Effector memory CD8-positive, alpha-beta T cell (primary cell): ENCODE data around the gene ABLIM2.

Experiments used
- ATAC-seq: fragments of 150-1000 bp; cut with Tn5 transposase; replicated peaks from 2 replicates; pipeline ENCODE4 v1.10.0; 2021; ENCODE audit warnings: mild to moderate bottlenecking, moderate library complexity
- DNase-seq, 3 experiments: peaks; one replicate each; pipeline ENCODE4 v3.0.0; 2021
- H3K27ac Mint-ChIP-seq, 2 donors: one replicate each; pipeline ENCODE4 v1.8.0; 2022; ENCODE audit warnings: mild to moderate bottlenecking in 2 of 2, mixed read lengths in 2 of 2, moderate library complexity in 2 of 2
- H3K27me3 Mint-ChIP-seq, 2 donors: one replicate each; pipeline ENCODE4 v1.8.0; 2022; ENCODE audit warnings: mixed read lengths in 2 of 2
- H3K36me3 Mint-ChIP-seq: one replicate; pipeline ENCODE4 v1.8.0; 2022; ENCODE audit warnings: mild to moderate bottlenecking, moderate library complexity, mixed read lengths; ENCODE audit not compliant: insufficient read depth
- H3K4me1 Mint-ChIP-seq, 2 donors: one replicate each; pipeline ENCODE4 v1.8.0; 2022; ENCODE audit warnings: low read depth in 2 of 2, mixed read lengths in 2 of 2
- H3K4me3 Mint-ChIP-seq, 2 donors: one replicate each; pipeline ENCODE4 v1.8.0; 2022; ENCODE audit warnings: mild to moderate bottlenecking in 2 of 2, mixed read lengths in 2 of 2, moderate library complexity in 2 of 2
- H3K9me3 Mint-ChIP-seq, 2 donors: one replicate each; pipeline ENCODE4 v1.8.0; 2022; ENCODE audit warnings: mixed read lengths in 2 of 2

The ABLIM2 gene

GRCh38 chr4:8097721-8098345 is 60.8 kb downstream of the ABLIM2 start:
- H3K9me3 Mint-ChIP-seq, result peaks cover 8 to 12% of the 10 kb centered on the region in 2 donors
- ATAC-seq (no peak), DNase-seq (no peak)
- H3K27me3 Mint-ChIP-seq, result no peaks in the 10 kb centered on the region
- no peak overlapping the region for H3K27ac Mint-ChIP-seq
- no peak overlapping the region for H3K4me3 Mint-ChIP-seq
- peaks cover 0 to 6% of the 10 kb centered on the region in 2 donors for H3K4me1 Mint-ChIP-seq
- peaks cover 6% of the 10 kb centered on the region for H3K36me3 Mint-ChIP-seq

- peaks cover 0 to 4% of the 10 kb centered on the region in 2 donors for H3K4me1 Mint-ChIP-seq
- no peaks in the 10 kb centered on the region for H3K27me3 Mint-ChIP-seq
- no peak overlapping the region for H3K27ac Mint-ChIP-seq
- no peak overlapping the region for H3K4me3 Mint-ChIP-seq
- DNase-seq (no peak), ATAC-seq (no peak)
- H3K36me3 Mint-ChIP-seq, result peaks cover 6% of the 10 kb centered on the region
- peaks cover 8 to 12% of the 10 kb centered on the region in 2 donors for H3K9me3 Mint-ChIP-seq
Measured at GRCh38 chr4:8097141-8097541, 61.5 kb downstream of the ABLIM2 start.

DNA sequence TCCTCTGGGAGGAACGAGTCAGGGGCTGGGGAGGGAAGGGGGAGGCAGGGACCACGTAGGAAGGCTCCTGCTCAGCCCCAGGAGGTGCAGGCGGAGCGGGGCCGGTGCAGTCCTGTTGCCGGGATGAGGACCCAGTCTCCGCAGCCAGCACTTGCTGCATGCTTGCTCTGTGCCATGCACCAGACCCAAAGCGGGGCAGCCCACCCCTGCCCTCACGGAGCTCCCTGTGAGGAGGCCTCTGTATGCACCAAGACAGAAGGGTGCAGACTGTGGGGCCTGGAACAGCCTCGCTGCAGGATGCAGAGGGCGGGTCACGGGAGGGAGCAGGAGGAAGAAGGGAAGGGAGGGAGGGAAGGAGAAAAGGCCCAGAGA is 61.9 kb downstream of the ABLIM2 start:
- H3K4me3 Mint-ChIP-seq, result no peak overlapping the region

GRCh38 chr4:8095956-8096689 is 62.5 kb downstream of the ABLIM2 start:
- ATAC-seq (no peak), DNase-seq (no peak)
- H3K36me3 Mint-ChIP-seq, result peaks cover 6% of the 10 kb centered on the region
- no peaks in the 10 kb centered on the region for H3K27me3 Mint-ChIP-seq
- H3K4me1 Mint-ChIP-seq, result peaks cover 0 to 3% of the 10 kb centered on the region in 2 donors
- no peak overlapping the region for H3K4me3 Mint-ChIP-seq
- H3K27ac Mint-ChIP-seq, result no peak overlapping the region
- peaks cover 8 to 12% of the 10 kb centered on the region in 2 donors for H3K9me3 Mint-ChIP-seq

More for the DNA sequence above, 61.9 kb downstream of the ABLIM2 start:
- Mint-ChIP-seq H3K9me3 (peaks cover 8 to 12% of the 10 kb centered on the region in 2 donors), H3K4me1 (peaks cover 0 to 3% of the 10 kb centered on the region in 2 donors), H3K36me3 (peaks cover 6% of the 10 kb centered on the region), H3K27me3 (no peaks in the 10 kb centered on the region), H3K27ac (no peak overlapping the region)
- DNase-seq, result no peak
- ATAC-seq, result no peak

DNA sequence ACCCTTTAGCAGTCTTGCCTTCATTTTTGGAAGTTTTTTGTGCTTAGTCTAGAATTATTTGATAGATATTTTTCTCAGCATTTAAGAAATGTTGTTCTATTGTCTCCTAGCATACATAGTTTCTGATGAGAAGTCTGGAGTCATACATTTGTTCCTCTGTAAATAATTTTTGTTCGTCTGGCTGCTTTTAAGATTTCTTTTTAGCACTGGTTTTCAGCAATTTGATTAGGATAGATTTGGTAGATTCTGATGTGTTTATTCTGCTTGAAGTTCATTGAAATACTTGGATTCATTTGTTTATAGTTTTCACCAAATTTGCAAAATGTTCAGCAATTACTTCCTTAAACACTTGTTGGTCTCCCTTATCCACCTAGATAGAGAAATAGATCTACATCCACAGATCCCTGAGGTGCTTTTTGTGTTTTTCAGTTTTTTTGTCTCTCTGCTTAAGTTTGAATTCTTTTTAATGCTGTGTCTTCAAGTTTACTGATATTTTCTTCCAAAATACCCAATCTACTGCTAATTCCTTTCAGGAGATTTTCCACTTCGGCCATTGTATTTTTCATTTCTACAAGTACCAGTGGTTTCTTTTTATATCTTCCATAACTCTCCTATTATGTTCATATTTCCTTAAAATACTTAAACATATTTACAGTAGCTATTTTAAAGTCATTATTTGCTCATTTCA is 64.9 kb downstream of the ABLIM2 start:
- H3K36me3 Mint-ChIP-seq, result peaks cover 6% of the 10 kb centered on the region
- no peak overlapping the region for H3K4me3 Mint-ChIP-seq

DNA sequence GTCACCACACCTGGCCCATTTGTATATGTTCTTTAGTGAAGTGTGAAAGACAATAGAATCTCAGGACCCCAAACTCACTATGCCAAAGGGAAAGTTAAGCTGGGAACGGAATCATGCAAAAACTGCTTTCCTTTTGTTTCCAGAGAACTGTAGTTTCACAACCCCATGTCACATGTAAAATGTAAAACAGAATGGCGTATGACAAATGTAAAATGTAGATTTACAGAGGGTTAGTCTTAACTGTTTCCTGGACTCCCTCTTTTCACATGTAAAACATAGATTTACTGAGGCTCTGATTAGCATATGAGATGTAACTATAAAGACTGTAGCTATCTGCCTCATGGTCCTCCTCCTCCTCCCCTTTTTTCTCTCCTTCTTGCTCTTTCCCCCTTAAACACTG is 66.3 kb downstream of the ABLIM2 start:
- H3K27ac Mint-ChIP-seq, result no peak overlapping the region
- peaks cover 3% of the 10 kb centered on the region for H3K36me3 Mint-ChIP-seq
- ATAC-seq (no peak), DNase-seq (no peak)
- H3K4me1 Mint-ChIP-seq, result peaks cover 0 to 2% of the 10 kb centered on the region in 2 donors
- H3K27me3 Mint-ChIP-seq, result no peaks in the 10 kb centered on the region
- H3K4me3 Mint-ChIP-seq, result no peak overlapping the region
- peaks cover 8 to 12% of the 10 kb centered on the region in 2 donors for H3K9me3 Mint-ChIP-seq

More for the DNA sequence above, 64.9 kb downstream of the ABLIM2 start:
- no peak overlapping the region for H3K27ac Mint-ChIP-seq
- ATAC-seq (no peak), DNase-seq (no peak)
- H3K4me1 Mint-ChIP-seq, result peaks cover 0 to 2% of the 10 kb centered on the region in 2 donors
- H3K27me3 Mint-ChIP-seq, result no peaks in the 10 kb centered on the region
- peaks cover 8 to 12% of the 10 kb centered on the region in 2 donors for H3K9me3 Mint-ChIP-seq

DNA sequence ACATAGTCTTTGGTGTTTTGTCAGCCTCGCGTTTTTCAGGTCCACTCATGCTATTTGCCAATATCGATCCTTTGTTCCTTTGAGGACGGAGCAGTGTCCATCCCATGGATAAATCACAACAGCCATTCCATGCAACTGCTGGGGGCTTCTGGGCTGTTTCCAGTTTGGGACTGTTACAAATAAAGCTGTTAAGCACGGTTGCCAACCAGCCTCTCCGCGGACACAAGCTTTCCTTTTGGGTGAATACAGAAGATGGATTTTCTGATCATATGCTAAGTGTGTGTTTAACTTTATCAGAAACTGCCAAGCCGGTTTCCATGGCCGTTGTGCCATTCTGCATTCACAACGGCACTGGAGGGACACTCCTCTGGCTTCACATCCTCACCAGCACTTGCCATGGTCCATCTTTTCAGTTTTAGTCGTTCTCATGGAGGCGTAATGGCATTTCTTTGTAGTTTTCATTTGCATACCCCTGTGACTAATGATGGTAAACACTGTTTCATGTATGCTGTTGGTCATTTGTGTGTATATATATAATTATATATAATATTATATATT is 67.8 kb downstream of the ABLIM2 start:
- Mint-ChIP-seq H3K27me3 (no peaks in the 10 kb centered on the region), H3K36me3 (peaks cover under 1% of the 10 kb centered on the region), H3K27ac (no peak overlapping the region), H3K9me3 (peaks cover 8 to 10% of the 10 kb centered on the region in 2 donors), H3K4me3 (no peak overlapping the region), H3K4me1 (peaks cover 0 to 2% of the 10 kb centered on the region in 2 donors)
- ATAC-seq (no peak), DNase-seq (no peak)

- Mint-ChIP-seq H3K4me1 (peaks cover 0 to 2% of the 10 kb centered on the region in 2 donors), H3K36me3 (no peaks in the 10 kb centered on the region), H3K27me3 (no peaks in the 10 kb centered on the region), H3K9me3 (peaks cover 8 to 10% of the 10 kb centered on the region in 2 donors), H3K27ac (no peak overlapping the region), H3K4me3 (no peak overlapping the region)
- DNase-seq, result no peak
- ATAC-seq, result peak; percentile 48
Measured at GRCh38 chr4:8090312-8090711, 68.3 kb downstream of the ABLIM2 start.

- H3K4me1 Mint-ChIP-seq, result peaks cover 0 to 2% of the 10 kb centered on the region in 2 donors
- H3K27me3 Mint-ChIP-seq, result no peaks in the 10 kb centered on the region
- H3K36me3 Mint-ChIP-seq, result no peaks in the 10 kb centered on the region
- no peak for DNase-seq
- H3K27ac Mint-ChIP-seq, result no peak overlapping the region
- peaks cover 8% of the 10 kb centered on the region in 2 donors for H3K9me3 Mint-ChIP-seq
- no peak for ATAC-seq
- H3K4me3 Mint-ChIP-seq, result no peak overlapping the region
Measured at GRCh38 chr4:8089862-8090261, 68.8 kb downstream of the ABLIM2 start.

DNA sequence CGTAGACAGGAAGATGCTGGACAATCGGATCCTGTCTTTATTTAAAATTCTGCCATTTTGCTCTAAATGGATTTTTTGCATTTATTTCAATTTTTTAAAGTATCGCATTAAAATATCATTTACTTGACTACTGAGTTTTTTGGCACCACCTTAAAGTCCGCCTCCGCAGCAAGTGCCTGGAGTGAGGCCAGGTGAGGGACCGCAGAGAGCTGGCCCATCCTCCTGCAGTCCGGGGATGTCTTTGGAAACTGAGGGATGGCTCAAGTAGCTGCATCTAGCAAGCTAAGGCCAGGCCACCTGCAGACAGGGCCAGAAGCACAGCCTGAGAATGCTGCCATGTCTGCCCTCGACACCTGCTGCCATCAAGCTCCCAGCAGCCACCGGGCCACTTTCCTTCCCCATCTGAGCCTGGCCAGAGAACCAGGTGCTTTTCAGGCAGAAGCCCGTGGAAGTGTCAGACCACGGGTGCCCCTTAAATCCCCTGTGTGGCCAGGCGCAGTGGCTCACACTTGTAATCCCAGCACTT is 69.6 kb downstream of the ABLIM2 start:
- no peak for ATAC-seq
- H3K36me3 Mint-ChIP-seq, result no peaks in the 10 kb centered on the region
- H3K27ac Mint-ChIP-seq, result no peak overlapping the region
- H3K9me3 Mint-ChIP-seq, result peaks cover 4% of the 10 kb centered on the region in 2 donors
- H3K4me1 Mint-ChIP-seq, result peaks cover 0 to 2% of the 10 kb centered on the region in 2 donors
- no peak overlapping the region for H3K4me3 Mint-ChIP-seq
- no peaks in the 10 kb centered on the region for H3K27me3 Mint-ChIP-seq
- no peak for DNase-seq

- ATAC-seq, result no peak
- Mint-ChIP-seq H3K4me3 (no peak overlapping the region), H3K4me1 (peaks cover 0 to 2% of the 10 kb centered on the region in 2 donors)
Measured at GRCh38 chr4:8087921-8088495, 70.6 kb downstream of the ABLIM2 start.

DNA sequence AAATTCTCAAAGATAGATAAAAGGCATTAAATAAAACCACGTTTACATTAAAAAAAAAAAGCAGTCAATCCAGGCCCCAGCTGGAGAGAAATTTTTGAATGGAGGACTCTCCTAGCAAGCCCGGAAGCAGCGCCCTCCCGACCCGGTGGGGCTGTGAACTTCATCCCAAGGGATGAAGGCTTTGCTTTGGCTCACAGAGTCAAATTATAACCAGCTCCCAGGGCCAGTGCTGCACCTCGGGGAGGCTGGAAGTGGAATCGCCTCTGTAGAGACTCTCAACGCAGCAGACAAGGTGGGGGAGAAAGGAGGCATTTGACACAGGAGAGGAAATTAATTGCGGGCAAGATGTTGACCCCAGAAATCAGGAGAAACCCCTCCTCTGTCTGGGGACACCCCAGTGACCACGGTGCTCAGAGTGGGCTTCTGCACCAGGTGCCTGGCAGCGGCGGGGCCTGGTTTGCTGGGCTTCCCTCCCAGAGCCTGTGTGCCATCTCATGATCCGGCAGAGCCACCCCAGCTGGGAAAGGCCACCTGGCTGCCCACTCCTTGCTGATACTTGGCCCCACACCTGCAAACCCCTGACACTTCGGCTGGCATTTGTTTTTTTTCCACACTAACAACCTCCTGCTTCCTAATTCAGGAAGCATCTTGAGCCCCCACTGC is 71.7 kb downstream of the ABLIM2 start:
- no peaks in the 10 kb centered on the region for H3K27me3 Mint-ChIP-seq
- DNase-seq (no peak), ATAC-seq (no peak)
- H3K27ac Mint-ChIP-seq, result no peak overlapping the region
- H3K4me1 Mint-ChIP-seq, result peaks cover 0 to 2% of the 10 kb centered on the region in 2 donors
- H3K4me3 Mint-ChIP-seq, result no peak overlapping the region
- H3K36me3 Mint-ChIP-seq, result peaks cover 4% of the 10 kb centered on the region
- H3K9me3 Mint-ChIP-seq, result no peaks in the 10 kb centered on the region

More at GRCh38 chr4:8087921-8088495, 70.6 kb downstream of the ABLIM2 start:
- Mint-ChIP-seq H3K27me3 (no peaks in the 10 kb centered on the region), H3K27ac (no peak overlapping the region), H3K36me3 (peaks cover 4% of the 10 kb centered on the region), H3K9me3 (no peaks in the 10 kb centered on the region)
- no peak for DNase-seq
